HG02970 (cell line): ENCODE results near the gene SYNGR3.

ENCODE experiments used
- ATAC-seq: cut with Tn5 transposase; IDR thresholded peaks from one replicate; pipeline ENCODE4 v1.9.1; 2021; ENCODE audit warnings: mild to moderate bottlenecking, moderate library complexity, moderate number of reproducible peaks; ENCODE audit not compliant: unreplicated experiment, low FRiP score

SYNGR3 gene

GRCh38 chr16:1976216-1976520 is 13.6 kb upstream of the SYNGR3 start:
- ATAC-seq: no peak

- ATAC-seq: no peak
Measured at GRCh38 chr16:1976951-1977874, 12.6 kb upstream of the SYNGR3 start.

GRCh38 chr16:1977875-1978268 is 11.9 kb upstream of the SYNGR3 start:
- no peak for ATAC-seq

- no peak for ATAC-seq
Measured at GRCh38 chr16:1978476-1979120, 11.2 kb upstream of the SYNGR3 start.

- no peak for ATAC-seq
Measured at GRCh38 chr16:1979271-1980029, 10.3 kb upstream of the SYNGR3 start.

GRCh38 chr16:1980030-1980769 is 9.6 kb upstream of the SYNGR3 start:
- ATAC-seq: no peak

- no peak for ATAC-seq
Measured at GRCh38 chr16:1980770-1981087, 9.0 kb upstream of the SYNGR3 start.

- ATAC-seq: no peak
Measured at GRCh38 chr16:1981398-1981836, 8.4 kb upstream of the SYNGR3 start, which contains the start of gene NOXO1. Gene NOXO1 (minus strand): TSS chr16:1981469. CDS start chr16:1981179, 290 bp downstream.

- ATAC-seq: no peak
Measured at GRCh38 chr16:1982013-1982433, 7.7 kb upstream of the SYNGR3 start.

GRCh38 chr16:1982991-1983543 is 6.7 kb upstream of the SYNGR3 start:
- ATAC-seq: no peak

GRCh38 chr16:1983544-1984346 is 6.0 kb upstream of the SYNGR3 start, which contains the start of gene GFER:
Gene GFER (plus strand): TSS chr16:1984193. CDS start chr16:1984219, 26 bp downstream.
- peak; percentile 64 for ATAC-seq

GRCh38 chr16:1984347-1985225 is 5.2 kb upstream of the SYNGR3 start:
- no peak for ATAC-seq

- no peak for ATAC-seq
Measured at GRCh38 chr16:1985466-1986150, 4.2 kb upstream of the SYNGR3 start.

GRCh38 chr16:1987198-1987597 is 2.6 kb upstream of the SYNGR3 start:
- ATAC-seq: no peak

- no peak for ATAC-seq
Measured at GRCh38 chr16:1990101-1990350, 256 bp downstream of the SYNGR3 start.

GRCh38 chr16:1990351-1991134 is 773 bp downstream of the SYNGR3 start:
- ATAC-seq: no peak

- peak; percentile 24 for ATAC-seq
Measured at GRCh38 chr16:1991135-1991551, 1.4 kb downstream of the SYNGR3 start.
